Activated B cell treated with CpG ODN at 0.5 μM for 24 hours (primary cell): Measurements from ENCODE around the gene IFNAR1. TPM values are rescaled to one million over a fixed set of nuclear protein-coding genes. Genes with fewer than 3 reads are reported as not detected.
A peak's percentile ranks its signal among the peaks of the same experiment; 100 is the strongest.

Source experiments
- ATAC-seq: fragments of 200-7000 bp; cut with Tn5 transposase; one replicate; pipeline ENCODE4 v1.10.0; 2021; ENCODE audit warnings: low read depth, mild to moderate bottlenecking, moderate library complexity
- CTCF ChIA-PET: fragments of 350-600 bp; sonication (Branson Sonifier 250); formaldehyde crosslinking; loops from one replicate; lab custom pipeline; 2021; ENCODE audit warnings: antibody characterized with exemption; lab: Charles Lee
- POLR2A ChIA-PET: fragments of 350-600 bp; sonication (Branson Sonifier 250); formaldehyde crosslinking; loops from one replicate; lab custom pipeline; 2021; ENCODE audit warnings: antibody characterized with exemption; lab: Charles Lee
- DNase-seq: peaks from one replicate; pipeline ENCODE4 v3.0.0; 2022
- H3K27ac Mint-ChIP-seq: one replicate; pipeline ENCODE4 v1.8.0; 2020; ENCODE audit warnings: mixed read lengths
- H3K27me3 Mint-ChIP-seq: one replicate; pipeline ENCODE4 v1.8.0; 2021; ENCODE audit warnings: mixed read lengths
- H3K36me3 Mint-ChIP-seq: one replicate; pipeline ENCODE4 v1.8.0; 2021; ENCODE audit warnings: low read depth, mixed read lengths
- H3K4me1 Mint-ChIP-seq: one replicate; pipeline ENCODE4 v1.8.0; 2021; ENCODE audit warnings: mixed read lengths
- H3K4me3 Mint-ChIP-seq: one replicate; pipeline ENCODE4 v1.8.0; 2020; ENCODE audit warnings: mild to moderate bottlenecking, mixed read lengths
- H3K9me3 Mint-ChIP-seq: one replicate; pipeline ENCODE4 v1.8.0; 2020; ENCODE audit warnings: mixed read lengths
- CTCF ChIP-seq: fragments of 200-600 bp; IDR thresholded peaks from one replicate; pipeline ENCODE4 v1.8.0; 2022; ENCODE audit warnings: antibody characterized with exemption, mild to moderate bottlenecking
- intact Hi-C: fragments of 100-400 bp; cut with micrococcal nuclease; formaldehyde crosslinking; loops from one replicate; pipeline ENCODE4 v1.15.1; 2024
- total RNA-seq: library from RNA; stranded (reverse); gene quantifications from 2 replicates; pipeline ENCODE4 v1.2.3, GENCODE V29; 2022

IFNAR1 gene
- total RNA-seq, 1 donor from 2014 or later: 34.5 TPM

GRCh38 chr21:33403786-33404585 is 79.2 kb downstream of the IFNAR1 start:
- Mint-ChIP-seq H3K4me1 (peaks cover 80% of the 10 kb centered on the region), H3K9me3 (no peaks in the 10 kb centered on the region), H3K27ac (peak overlapping the region; percentile 94), H3K36me3 (peaks cover 34% of the 10 kb centered on the region), H3K4me3 (peak overlapping the region; percentile 95), H3K27me3 (no peaks in the 10 kb centered on the region)
- ChIA-PET POLR2A (interaction anchor here (0.6 to 6.5 kb wide), 15 partner anchors 9 to 403 kb away, joined by 3 to 93 read pairs (median 5); partner anchors contain the start of genes IFNAR1 and TMEM50B), CTCF (interaction anchor here (1.0 to 4.1 kb wide), 4 partner anchors 9 to 43 kb away, joined by 3 to 38 read pairs (median 4); no protein-coding TSS in a partner anchor)
- ATAC-seq (peak; percentile 43), DNase-seq (peak; percentile 39)
- intact Hi-C loops: loop anchor here (1.0 to 2.0 kb wide), 7 partner anchors 30 to 204 kb away; partner anchors contain the start of gene IFNAR1
- TF ChIP-seq CTCF: no peak

- Mint-ChIP-seq H3K27ac (peak overlapping the region; percentile 94), H3K9me3 (no peaks in the 10 kb centered on the region), H3K4me1 (peaks cover 78% of the 10 kb centered on the region), H3K4me3 (peak overlapping the region; percentile 95), H3K27me3 (no peaks in the 10 kb centered on the region), H3K36me3 (peaks cover 52% of the 10 kb centered on the region)
- DNase-seq (no peak), ATAC-seq (no peak)
- intact Hi-C loops: no loop called here
- ChIA-PET CTCF (interaction anchor here (0.6 to 4.1 kb wide), 4 partner anchors 16 to 207 kb away, joined by 3 to 38 read pairs (median 3); no protein-coding TSS in a partner anchor), POLR2A (interaction anchor here (0.6 to 6.5 kb wide), 8 partner anchors 10 to 81 kb away, joined by 3 to 93 read pairs (median 5); partner anchors contain the start of gene IFNAR1)
- TF ChIP-seq CTCF: no peak
Observed at GRCh38 chr21:33406493-33406892, 81.7 kb downstream of the IFNAR1 start.

Other genes with a start within 250 kb of the IFNAR1 start
- gene IFNAR2, start 95.0 kb upstream of the IFNAR1 start, total RNA-seq: 24.9 and 29.2 TPM in 2 replicates
- 36.7 and 37.9 TPM in 2 replicates for gene IL10RB, start 58.6 kb upstream of the IFNAR1 start, total RNA-seq
- 66.8 and 71.1 TPM in 2 replicates for gene IFNGR2, start 78.4 kb downstream of the IFNAR1 start, total RNA-seq
- gene TMEM50B, start 155.0 kb downstream of the IFNAR1 start, total RNA-seq: 42.3 and 47.2 TPM in 2 replicates
- 0.53 and 0.66 TPM in 2 replicates for gene DNAJC28, start 166.7 kb downstream of the IFNAR1 start, total RNA-seq
- gene GART, start 217.1 kb downstream of the IFNAR1 start, total RNA-seq: 99.1 and 106 TPM in 2 replicates
- 429 and 474 TPM in 2 replicates for gene SON, start 218.1 kb downstream of the IFNAR1 start, total RNA-seq